Measurements from ENCODE around the gene SHISA6. TPM values are rescaled to one million over a fixed set of nuclear protein-coding genes. Genes with fewer than 3 reads are reported as not detected.

SHISA6 gene
- total RNA-seq, 2 donors from 2014 or later, result 0.07 TPM; not detected in 1

DNA sequence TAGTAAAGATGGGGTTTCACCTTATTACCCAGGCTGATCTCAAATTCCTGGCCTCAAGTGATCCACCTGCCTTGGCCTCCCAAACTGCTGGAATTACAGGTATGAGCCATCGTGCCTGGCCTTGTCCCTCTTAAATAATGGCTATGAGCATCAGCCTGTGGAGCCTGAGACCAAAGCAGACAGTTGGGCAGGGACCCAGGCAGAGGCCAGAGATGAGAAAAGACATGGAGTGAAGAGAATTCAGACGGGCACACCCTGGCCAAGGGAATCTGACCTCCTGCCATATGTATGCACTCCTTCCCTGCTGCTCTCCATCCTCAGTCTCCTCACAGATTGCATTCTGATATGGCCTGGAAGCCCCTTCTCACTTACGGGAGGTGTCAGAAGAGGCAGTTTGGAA, 258.9 kb downstream of the SHISA6 start:
- Histone ChIP-seq H3K4me3 (no peak overlapping the region), H3K9me3 (no peaks in the 10 kb centered on the region), H3K27ac (no peak overlapping the region), H3K27me3 (no peaks in the 10 kb centered on the region), H3K36me3 (no peaks in the 10 kb centered on the region), H3K4me1 (no peaks in the 10 kb centered on the region)
- DNase-seq (ENCODE audit: low spot score), result peak; percentile 40
- TF ChIP-seq, protein P1, sequence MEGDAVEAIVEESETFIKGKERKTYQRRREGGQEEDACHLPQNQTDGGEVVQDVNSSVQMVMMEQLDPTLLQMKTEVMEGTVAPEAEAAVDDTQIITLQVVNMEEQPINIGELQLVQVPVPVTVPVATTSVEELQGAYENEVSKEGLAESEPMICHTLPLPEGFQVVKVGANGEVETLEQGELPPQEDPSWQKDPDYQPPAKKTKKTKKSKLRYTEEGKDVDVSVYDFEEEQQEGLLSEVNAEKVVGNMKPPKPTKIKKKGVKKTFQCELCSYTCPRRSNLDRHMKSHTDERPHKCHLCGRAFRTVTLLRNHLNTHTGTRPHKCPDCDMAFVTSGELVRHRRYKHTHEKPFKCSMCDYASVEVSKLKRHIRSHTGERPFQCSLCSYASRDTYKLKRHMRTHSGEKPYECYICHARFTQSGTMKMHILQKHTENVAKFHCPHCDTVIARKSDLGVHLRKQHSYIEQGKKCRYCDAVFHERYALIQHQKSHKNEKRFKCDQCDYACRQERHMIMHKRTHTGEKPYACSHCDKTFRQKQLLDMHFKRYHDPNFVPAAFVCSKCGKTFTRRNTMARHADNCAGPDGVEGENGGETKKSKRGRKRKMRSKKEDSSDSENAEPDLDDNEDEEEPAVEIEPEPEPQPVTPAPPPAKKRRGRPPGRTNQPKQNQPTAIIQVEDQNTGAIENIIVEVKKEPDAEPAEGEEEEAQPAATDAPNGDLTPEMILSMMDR (IDR thresholded peaks at IDR 0.05), result no peak

DNA sequence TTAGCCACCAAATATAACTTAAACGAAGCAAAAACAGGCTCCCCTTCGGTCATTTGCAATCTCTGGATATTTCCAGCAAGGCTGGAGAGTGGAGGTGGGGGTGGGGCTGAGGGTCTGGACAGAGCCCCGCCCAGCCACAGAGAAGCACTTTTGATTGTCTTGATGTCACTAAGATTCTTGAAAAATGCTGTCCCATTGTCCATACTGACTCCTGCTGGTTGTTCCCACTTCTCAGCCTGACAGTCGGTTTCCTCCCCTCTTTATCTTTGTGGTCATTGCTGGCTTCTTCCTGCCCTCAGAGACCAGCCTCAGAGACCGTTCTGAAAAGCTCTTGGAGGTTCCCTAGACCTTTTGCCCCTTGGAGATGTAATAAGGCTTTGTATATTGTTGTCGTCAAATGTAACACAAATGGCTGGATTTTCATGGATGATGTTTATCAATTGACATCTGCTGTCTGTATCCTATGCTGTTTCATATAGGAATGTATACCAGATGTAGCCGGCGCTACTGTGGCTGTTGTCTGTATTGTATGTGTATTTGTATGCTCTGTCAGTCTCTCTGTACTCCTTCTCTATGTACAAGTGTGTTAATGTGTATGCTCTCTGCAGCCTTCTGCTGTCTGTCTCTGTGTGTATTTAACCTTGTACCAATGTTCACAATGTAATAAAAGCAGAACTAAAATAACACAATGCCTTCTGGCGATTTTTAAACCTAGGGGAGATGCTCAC, 262.5 kb downstream of the SHISA6 start:
- Histone ChIP-seq H3K27me3 (no peaks in the 10 kb centered on the region), H3K27ac (no peak overlapping the region), H3K4me1 (no peaks in the 10 kb centered on the region), H3K36me3 (no peaks in the 10 kb centered on the region), H3K9me3 (no peaks in the 10 kb centered on the region), H3K4me3 (no peak overlapping the region)
- no peak for DNase-seq (ENCODE audit: low spot score)
- TF ChIP-seq, protein P1 (IDR thresholded peaks at IDR 0.05), result no peak

DNA sequence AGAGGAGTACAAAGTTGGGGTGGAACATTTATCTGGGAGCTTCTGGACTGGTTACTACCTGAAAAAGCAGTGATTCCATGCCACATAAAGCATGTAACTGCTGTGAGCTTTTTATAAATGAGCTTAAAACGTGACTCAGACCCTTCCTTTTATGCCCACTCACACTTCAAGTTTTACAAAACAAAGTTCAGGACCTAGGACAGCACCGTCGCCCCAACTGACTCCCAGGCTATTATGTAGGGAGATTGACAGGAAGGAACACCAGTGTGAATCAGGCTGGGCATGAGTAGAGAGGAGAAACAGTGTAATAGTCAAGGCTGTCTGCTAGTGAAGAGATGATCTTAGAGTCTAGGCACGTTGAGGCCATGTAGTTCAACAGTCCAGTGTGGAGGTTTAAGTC, 265.6 kb downstream of the SHISA6 start:
- H3K4me3 ChIP-seq, result no peak overlapping the region
- DNase-seq (ENCODE audit: low spot score), result no peak
- TF ChIP-seq, protein P1 (IDR thresholded peaks at IDR 0.05), result no peak
- no peaks in the 10 kb centered on the region for H3K4me1 ChIP-seq
- H3K36me3 ChIP-seq, result no peaks in the 10 kb centered on the region
- H3K27me3 ChIP-seq, result no peaks in the 10 kb centered on the region
- no peak overlapping the region for H3K27ac ChIP-seq
- H3K9me3 ChIP-seq, result no peaks in the 10 kb centered on the region

DNA sequence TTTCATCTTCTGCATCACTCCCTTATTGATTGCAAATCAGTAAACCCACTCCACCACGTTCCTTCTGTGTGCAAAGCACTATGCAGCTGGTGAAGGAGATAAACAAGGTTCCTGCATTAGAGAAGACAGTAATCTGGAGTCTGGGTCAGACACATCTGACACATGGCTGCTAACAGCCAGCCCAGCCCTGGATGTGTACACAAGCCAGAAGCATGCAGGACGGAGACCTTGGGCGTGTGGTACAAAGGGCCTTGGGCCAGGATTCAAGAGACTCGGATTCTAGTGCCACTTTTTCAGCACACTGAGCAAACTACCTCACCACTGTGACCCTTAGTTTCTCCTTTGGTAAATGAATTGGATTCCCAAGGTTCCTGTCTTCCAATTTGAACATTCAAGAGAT, 270.7 kb downstream of the SHISA6 start:
- TF ChIP-seq, protein P1 (IDR thresholded peaks at IDR 0.05), result no peak

DNA sequence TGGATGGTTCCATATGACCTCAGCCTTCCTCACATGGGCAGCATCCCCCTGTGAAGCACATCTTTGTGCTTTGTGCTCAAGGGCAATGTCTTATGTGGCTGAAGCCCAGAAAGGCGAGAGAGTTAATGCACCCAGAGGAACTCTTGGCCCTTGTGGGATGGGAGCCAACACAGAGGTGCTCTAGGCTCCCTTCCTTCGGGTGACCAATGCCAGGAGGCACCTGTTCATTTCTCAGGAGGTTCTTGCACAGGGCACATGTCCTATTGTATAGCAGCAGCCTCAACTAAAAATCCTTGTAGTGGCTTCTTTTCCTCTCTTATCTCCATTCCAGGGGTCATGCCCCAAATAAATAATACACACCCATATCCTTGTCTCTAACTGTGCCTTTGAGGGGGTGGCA, 273.6 kb downstream of the SHISA6 start:
- H3K4me1 ChIP-seq, result no peaks in the 10 kb centered on the region
- H3K9me3 ChIP-seq, result no peaks in the 10 kb centered on the region
- no peak for DNase-seq (ENCODE audit: low spot score)
- no peaks in the 10 kb centered on the region for H3K27me3 ChIP-seq
- TF ChIP-seq, protein P1 (IDR thresholded peaks at IDR 0.05), result no peak
- H3K4me3 ChIP-seq, result no peak overlapping the region
- no peak overlapping the region for H3K27ac ChIP-seq
- H3K36me3 ChIP-seq, result no peaks in the 10 kb centered on the region

More for the DNA sequence above, 270.7 kb downstream of the SHISA6 start:
- H3K4me1 ChIP-seq, result no peaks in the 10 kb centered on the region
- no peaks in the 10 kb centered on the region for H3K36me3 ChIP-seq
- no peak overlapping the region for H3K27ac ChIP-seq
- H3K4me3 ChIP-seq, result no peak overlapping the region
- no peaks in the 10 kb centered on the region for H3K9me3 ChIP-seq
- H3K27me3 ChIP-seq, result no peaks in the 10 kb centered on the region
- no peak for DNase-seq (ENCODE audit: low spot score)
